ENCODE measurements around the gene SLC2A8. TPM values are rescaled to one million over a fixed set of nuclear protein-coding genes. Genes with fewer than 3 reads are reported as not detected.

SLC2A8 gene
- total RNA-seq, 1 donor from 2014 or later, result 27.5 TPM

DNA sequence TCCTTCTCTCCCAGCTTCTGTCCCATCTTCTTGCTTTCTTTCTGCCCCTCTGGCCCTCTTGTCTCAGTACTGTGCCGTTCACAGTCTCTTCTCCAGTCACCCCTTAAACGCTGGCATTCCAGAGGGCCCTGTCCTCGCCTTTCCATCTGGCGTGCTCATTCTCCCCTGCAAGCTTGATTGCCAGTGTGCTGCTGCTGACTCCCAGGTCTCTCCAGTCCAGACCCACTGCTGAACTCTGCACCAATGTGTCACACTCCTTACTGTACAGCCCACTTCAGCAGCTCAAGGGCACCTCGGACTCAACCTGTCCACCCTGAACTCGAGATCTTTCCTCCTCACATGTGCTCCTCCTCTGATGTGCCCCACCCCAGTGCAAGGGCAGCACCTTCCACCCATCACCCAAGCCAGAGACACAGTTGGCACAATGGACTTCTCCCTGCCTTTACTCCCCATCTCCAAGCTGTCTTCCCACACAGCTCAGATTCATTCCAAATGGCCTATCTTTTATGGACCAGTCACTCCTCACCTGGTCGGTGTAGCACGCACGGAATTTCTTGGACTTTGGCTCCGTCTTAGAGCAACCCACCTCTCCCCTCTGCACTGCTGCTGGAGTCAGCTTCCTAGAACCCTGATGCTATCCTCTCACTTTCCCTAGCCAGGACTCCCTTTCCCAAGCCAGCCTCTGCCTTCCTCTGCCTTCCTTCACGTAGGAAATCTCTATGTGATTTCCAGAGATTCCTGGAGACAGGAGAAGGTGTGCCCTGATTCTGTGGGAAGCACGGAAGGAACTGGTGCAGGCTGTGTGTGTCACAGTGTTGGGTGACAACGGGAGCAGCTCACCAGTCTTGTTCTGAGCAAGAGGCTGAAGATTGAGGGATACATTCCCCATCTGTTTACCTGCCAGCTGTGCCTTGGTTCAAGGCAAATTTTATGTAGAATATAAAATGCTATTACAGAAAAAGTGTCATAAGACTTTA, 26.0 kb upstream of the SLC2A8 start:
- no peaks in the 10 kb centered on the region for H3K36me3 ChIP-seq (ENCODE audit: control insufficient read depth, insufficient read depth, low read length)
- no peak overlapping the region for H3K4me3 ChIP-seq (ENCODE audit: low read depth, low read length)
- no peak for DNase-seq (ENCODE audit: low read depth)
- H3K27me3 ChIP-seq (ENCODE audit: control insufficient read depth, insufficient read depth, low read length), result no peaks in the 10 kb centered on the region
- TF ChIP-seq, protein P1, sequence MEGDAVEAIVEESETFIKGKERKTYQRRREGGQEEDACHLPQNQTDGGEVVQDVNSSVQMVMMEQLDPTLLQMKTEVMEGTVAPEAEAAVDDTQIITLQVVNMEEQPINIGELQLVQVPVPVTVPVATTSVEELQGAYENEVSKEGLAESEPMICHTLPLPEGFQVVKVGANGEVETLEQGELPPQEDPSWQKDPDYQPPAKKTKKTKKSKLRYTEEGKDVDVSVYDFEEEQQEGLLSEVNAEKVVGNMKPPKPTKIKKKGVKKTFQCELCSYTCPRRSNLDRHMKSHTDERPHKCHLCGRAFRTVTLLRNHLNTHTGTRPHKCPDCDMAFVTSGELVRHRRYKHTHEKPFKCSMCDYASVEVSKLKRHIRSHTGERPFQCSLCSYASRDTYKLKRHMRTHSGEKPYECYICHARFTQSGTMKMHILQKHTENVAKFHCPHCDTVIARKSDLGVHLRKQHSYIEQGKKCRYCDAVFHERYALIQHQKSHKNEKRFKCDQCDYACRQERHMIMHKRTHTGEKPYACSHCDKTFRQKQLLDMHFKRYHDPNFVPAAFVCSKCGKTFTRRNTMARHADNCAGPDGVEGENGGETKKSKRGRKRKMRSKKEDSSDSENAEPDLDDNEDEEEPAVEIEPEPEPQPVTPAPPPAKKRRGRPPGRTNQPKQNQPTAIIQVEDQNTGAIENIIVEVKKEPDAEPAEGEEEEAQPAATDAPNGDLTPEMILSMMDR (IDR thresholded peaks at IDR 0.05; ENCODE audit: insufficient read depth, low read length, poor library complexity, severe bottlenecking), result no peak

DNA sequence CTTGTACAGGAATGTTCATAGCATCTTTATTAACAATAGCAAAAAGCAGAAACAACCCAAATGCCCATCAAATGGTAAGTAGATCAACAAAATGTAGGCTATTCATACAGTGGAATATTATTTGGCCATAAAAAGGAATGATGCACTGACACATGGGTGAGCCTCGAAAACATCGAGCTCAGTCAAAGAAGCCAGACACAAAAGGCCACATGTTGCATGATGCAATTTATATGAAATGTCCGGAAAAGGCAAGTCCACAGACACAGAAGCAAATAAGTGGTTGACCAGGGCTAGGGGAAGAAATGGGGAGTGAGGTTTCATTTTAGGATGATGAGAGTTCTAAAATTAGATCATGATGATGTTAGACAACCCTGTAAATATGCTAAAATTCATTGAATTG, 16.5 kb upstream of the SLC2A8 start:
- TF ChIP-seq, protein P1 (IDR thresholded peaks at IDR 0.05; ENCODE audit: insufficient read depth, low read length, poor library complexity, severe bottlenecking), result no peak
- H3K36me3 ChIP-seq (ENCODE audit: control insufficient read depth, insufficient read depth, low read length), result no peaks in the 10 kb centered on the region

DNA sequence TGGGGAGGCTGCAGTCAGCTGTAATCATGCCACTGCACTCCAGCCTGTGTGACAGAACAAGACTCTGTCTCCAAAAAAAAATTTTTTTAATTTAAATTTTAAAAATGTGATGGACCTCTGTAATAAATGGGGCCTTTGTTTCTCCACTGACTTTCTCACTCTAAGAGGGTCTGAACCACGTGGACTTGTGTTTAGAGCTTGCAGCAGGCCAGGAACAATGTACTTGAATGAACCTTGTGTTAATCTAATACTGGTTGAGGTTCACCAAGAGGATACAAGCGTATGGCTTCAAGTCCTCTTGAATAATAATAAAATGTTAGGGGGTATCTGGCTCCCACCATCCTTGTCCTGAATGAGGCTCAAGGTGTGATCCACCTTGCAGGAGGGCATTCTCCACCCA, 14.4 kb upstream of the SLC2A8 start:
- Histone ChIP-seq H3K27me3 (ENCODE audit: control insufficient read depth, insufficient read depth, low read length) (no peaks in the 10 kb centered on the region), H3K4me3 (ENCODE audit: low read depth, low read length) (no peak overlapping the region), H3K36me3 (ENCODE audit: control insufficient read depth, insufficient read depth, low read length) (no peaks in the 10 kb centered on the region)
- TF ChIP-seq, protein P1 (IDR thresholded peaks at IDR 0.05; ENCODE audit: insufficient read depth, low read length, poor library complexity, severe bottlenecking), result no peak
- no peak for DNase-seq (ENCODE audit: low read depth)

More for the DNA sequence above, 16.5 kb upstream of the SLC2A8 start:
- Histone ChIP-seq H3K4me3 (ENCODE audit: low read depth, low read length) (no peak overlapping the region), H3K27me3 (ENCODE audit: control insufficient read depth, insufficient read depth, low read length) (no peaks in the 10 kb centered on the region)
- no peak for DNase-seq (ENCODE audit: low read depth)

DNA sequence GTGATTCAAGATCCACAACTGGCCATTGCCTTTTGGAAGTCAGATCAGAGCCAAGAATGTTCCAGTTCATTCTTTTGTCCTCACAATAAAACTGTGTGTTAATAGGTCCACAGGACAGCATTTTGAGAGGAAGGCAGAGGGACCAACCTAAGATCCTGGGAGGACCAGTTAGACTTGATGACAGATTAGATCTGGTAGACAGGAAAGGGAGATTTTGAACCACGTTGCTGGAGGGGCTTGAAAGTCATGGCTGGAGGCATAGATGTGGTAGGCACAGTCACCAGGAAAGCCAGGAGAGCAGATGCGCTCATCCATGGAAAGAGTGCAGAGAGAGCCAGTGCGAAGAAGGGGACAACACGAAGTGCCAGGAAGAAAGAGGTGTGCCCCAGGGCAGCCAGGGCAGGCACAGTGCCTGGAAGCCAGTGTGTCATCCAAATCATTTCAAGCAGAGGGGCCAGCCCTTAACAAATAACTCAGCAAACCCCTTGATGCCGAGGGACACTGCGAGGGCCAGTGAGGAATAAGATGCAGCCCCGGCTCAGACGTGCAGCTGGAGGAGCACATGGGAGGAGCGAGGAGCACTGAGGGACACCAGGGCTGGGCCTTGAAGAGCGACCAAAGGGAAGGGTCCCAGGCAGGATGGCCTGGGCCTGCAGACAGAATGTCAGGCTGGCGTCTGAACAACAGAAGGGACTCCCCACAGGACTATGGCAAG, 12.8 kb upstream of the SLC2A8 start:
- no peak for DNase-seq (ENCODE audit: low read depth)
- no peaks in the 10 kb centered on the region for H3K27me3 ChIP-seq (ENCODE audit: control insufficient read depth, insufficient read depth, low read length)
- no peaks in the 10 kb centered on the region for H3K36me3 ChIP-seq (ENCODE audit: control insufficient read depth, insufficient read depth, low read length)
- no peak overlapping the region for H3K4me3 ChIP-seq (ENCODE audit: low read depth, low read length)
- TF ChIP-seq, protein P1 (IDR thresholded peaks at IDR 0.05; ENCODE audit: insufficient read depth, low read length, poor library complexity, severe bottlenecking), result no peak

DNA sequence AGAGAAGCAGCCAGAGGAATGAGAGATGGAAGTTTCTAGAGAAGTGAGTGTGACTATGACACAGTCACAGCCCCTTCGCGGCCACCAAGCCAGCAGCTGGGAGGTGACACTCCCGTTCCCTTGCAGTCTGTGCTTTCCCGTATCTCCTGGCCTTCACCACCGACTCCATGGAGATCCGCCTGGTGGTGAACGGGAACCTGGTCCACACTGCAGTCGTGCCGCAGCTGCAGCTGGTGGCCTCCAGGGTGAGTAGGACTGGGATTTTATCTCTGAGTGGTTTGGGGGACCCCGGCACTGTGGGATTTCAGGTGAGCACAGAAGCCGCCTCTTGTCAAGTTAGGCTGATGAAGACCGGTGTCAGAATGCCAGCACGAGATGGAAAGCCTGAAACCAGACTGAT, 12.1 kb upstream of the SLC2A8 start:
- H3K27me3 ChIP-seq (ENCODE audit: control insufficient read depth, insufficient read depth, low read length), result no peaks in the 10 kb centered on the region
- H3K36me3 ChIP-seq (ENCODE audit: control insufficient read depth, insufficient read depth, low read length), result no peaks in the 10 kb centered on the region
- TF ChIP-seq, protein P1 (IDR thresholded peaks at IDR 0.05; ENCODE audit: insufficient read depth, low read length, poor library complexity, severe bottlenecking), result no peak
- no peak for DNase-seq (ENCODE audit: low read depth)
- H3K4me3 ChIP-seq (ENCODE audit: low read depth, low read length), result no peak overlapping the region
